SK-N-SH (cell line): Measurements from ENCODE around the gene FAM151B. TPM values are rescaled to one million over a fixed set of nuclear protein-coding genes. Genes with fewer than 3 reads are reported as not detected.

Source experiments
- CTCF ChIA-PET: fragments of 300-600, 350-600 bp; formaldehyde crosslinking; extraction: SDS; loops from one replicate; lab custom pipeline; 2021; lab: Yijun Ruan, JAX
- POLR2A ChIA-PET: fragments of 350-600 bp; sonication (Branson Sonifier 250); formaldehyde crosslinking; extraction: SDS; loops from one replicate; lab custom pipeline; 2020; ENCODE audit warnings: antibody characterized with exemption, inconsistent platforms; lab: Yijun Ruan, JAX
- DNase-seq: peaks from one replicate; pipeline ENCODE4 v3.0.0; 2012
- H2AFZ ChIP-seq: fragments of 200-600 bp; sonication (generic); 2 replicates; pipeline ENCODE4 v1.8.1; 2016; ENCODE audit warnings: antibody characterized with exemption, mild to moderate bottlenecking, low read depth
- H3F3A ChIP-seq: fragments of 200-600 bp; sonication (generic); replicated peaks from 2 replicates; pipeline ENCODE3; 2016; ENCODE audit warnings: antibody characterized with exemption, mild to moderate bottlenecking; ENCODE audit not compliant: insufficient read depth
- H3K27ac ChIP-seq, 2 experiments: fragments of 200-500 bp in 1 of 2; fragments of 200-600 bp in 1 of 2; sonication (Bioruptor generic) in 1 of 2; sonication (generic), shearing (Covaris generic) in 1 of 2; 2 replicates each; pipeline versions ENCODE4 v1.5.1 to v1.6.1; 2014 to 2016; ENCODE audit warnings: low read depth in 2 of 2, inconsistent platforms in 1 of 2, low read length in 1 of 2, mild to moderate bottlenecking in 1 of 2, mixed read lengths in 1 of 2
- H3K27me3 ChIP-seq: fragments of 200-600 bp; sonication (generic), shearing (Covaris generic); 2 replicates; pipeline ENCODE4 v1.6.1; 2016; ENCODE audit warnings: mixed run types; ENCODE audit not compliant: insufficient read depth
- H3K36me3 ChIP-seq, 2 experiments: fragments of 200-500 bp in 1 of 2; fragments of 200-600 bp in 1 of 2; sonication (Bioruptor generic) in 1 of 2; sonication (generic) in 1 of 2; replicated peaks in 1 of 2; 2 replicates each; pipeline versions ENCODE3 to v1.5.1; 2014 to 2016; ENCODE audit warnings: low read length in 1 of 2, mild to moderate bottlenecking in 1 of 2; ENCODE audit not compliant: insufficient read depth in 2 of 2, control insufficient read depth in 1 of 2
- H3K4me1 ChIP-seq, 2 experiments: fragments of 200-500 bp in 1 of 2; fragments of 200-600 bp in 1 of 2; sonication (Bioruptor generic) in 1 of 2; sonication (generic), shearing (Covaris generic) in 1 of 2; 2 replicates each; pipeline versions ENCODE4 v1.5.1 to v1.6.1; 2014 to 2016; ENCODE audit warnings: low read depth in 1 of 2, low read length in 1 of 2, mixed run types in 1 of 2; ENCODE audit not compliant: insufficient read depth in 2 of 2, control insufficient read depth in 1 of 2
- H3K4me2 ChIP-seq: fragments of 200-600 bp; sonication (generic), shearing (Covaris generic); 2 replicates; pipeline ENCODE4 v1.6.1; 2017; ENCODE audit warnings: mixed run types
- H3K4me3 ChIP-seq, 2 experiments: fragments of 200-500 bp in 1 of 2; fragments of 200-600 bp in 1 of 2; sonication (Bioruptor generic) in 1 of 2; sonication (generic), shearing (Covaris generic) in 1 of 2; 2 replicates each; pipeline versions ENCODE4 v1.5.1 to v1.8.1; 2014 to 2016; ENCODE audit warnings: low read depth in 2 of 2, inconsistent platforms in 1 of 2, low read length in 1 of 2, mild to moderate bottlenecking in 1 of 2, mixed read lengths in 1 of 2, moderate library complexity in 1 of 2
- H3K79me2 ChIP-seq: fragments of 200-600 bp; sonication (generic); 2 replicates; pipeline ENCODE4 v1.8.1; 2017; ENCODE audit warnings: mild to moderate bottlenecking; ENCODE audit not compliant: insufficient read depth
- H3K9ac ChIP-seq: fragments of 200-600 bp; sonication (generic); 2 replicates; pipeline ENCODE4 v1.6.1; 2017; ENCODE audit warnings: mixed run types
- H3K9me2 ChIP-seq: fragments of 200-600 bp; sonication (generic); 2 replicates; pipeline ENCODE4 v1.6.1; 2017; ENCODE audit warnings: mixed run types
- H3K9me3 ChIP-seq: fragments of 200-600 bp; sonication (generic); 2 replicates; pipeline ENCODE4 v1.6.1; 2017; ENCODE audit warnings: mixed run types, mild to moderate bottlenecking, moderate library complexity
- H4K20me1 ChIP-seq: fragments of 200-600 bp; sonication (generic); 2 replicates; pipeline ENCODE4 v1.6.1; 2017; ENCODE audit warnings: mild to moderate bottlenecking, mixed run types; ENCODE audit not compliant: insufficient read depth
- CHD2 ChIP-seq: fragments of 150-350 bp; IDR thresholded peaks from 2 replicates; pipeline ENCODE4 v1.6.1; 2018; ENCODE audit warnings: low read length; ENCODE audit not compliant: partially characterized antibody
- CTCF ChIP-seq: fragments of 200-600 bp; sonication (generic); IDR thresholded peaks from 2 replicates; pipeline ENCODE4 v1.6.1; 2017; ENCODE audit warnings: antibody characterized with exemption, mild to moderate bottlenecking, moderate library complexity
- ELF1 ChIP-seq: IDR thresholded peaks from 2 replicates; pipeline ENCODE4 v1.4.0; 2012
- EP300 ChIP-seq, 2 experiments: IDR thresholded peaks; 2 replicates each; pipeline versions ENCODE4 v1.4.0 to v1.6.1; 2012; ENCODE audit warnings: borderline replicate concordance in 1 of 2, low read depth in 1 of 2, low read length in 1 of 2
- EZH2phosphoT487 ChIP-seq: fragments of 200-600 bp; sonication (generic); IDR thresholded peaks from 2 replicates; pipeline ENCODE4 v1.6.1; 2017; ENCODE audit warnings: low read depth, mixed run types, mild to moderate bottlenecking, antibody characterized with exemption, moderate library complexity, borderline replicate concordance
- FOSL2 ChIP-seq: IDR thresholded peaks from 2 replicates; pipeline ENCODE4 v1.4.0; 2012; ENCODE audit warnings: low read depth, mild to moderate bottlenecking, moderate library complexity, borderline replicate concordance
- FOXM1 ChIP-seq: IDR thresholded peaks from 2 replicates; pipeline ENCODE4 v1.4.0; 2012; ENCODE audit warnings: low read depth, mild to moderate bottlenecking
- GABPA ChIP-seq: IDR thresholded peaks from 2 replicates; pipeline ENCODE4 v1.4.0; 2012; ENCODE audit warnings: low read depth, mild to moderate bottlenecking
- GATA2 ChIP-seq: sonication (generic); formaldehyde crosslinking; IDR thresholded peaks from 2 replicates; pipeline ENCODE4 v1.5.0; 2020; ENCODE audit warnings: mild to moderate bottlenecking, missing genetic modification reagents
- JUND ChIP-seq: IDR thresholded peaks from 2 replicates; pipeline ENCODE4 v1.4.0; 2012
- MAX ChIP-seq: IDR thresholded peaks from 2 replicates; pipeline ENCODE4 v1.4.0; 2012; ENCODE audit warnings: low read depth
- MEF2A ChIP-seq: IDR thresholded peaks from 2 replicates; pipeline ENCODE4 v1.4.0; 2012; ENCODE audit warnings: low read depth, borderline replicate concordance
- MXI1 ChIP-seq: IDR thresholded peaks from 2 replicates; pipeline ENCODE4 v1.6.1; 2012; ENCODE audit warnings: mild to moderate bottlenecking, low read depth, low read length, improper control_type of control experiment
- NFIC ChIP-seq: IDR thresholded peaks from 2 replicates; pipeline ENCODE4 v1.4.0; 2012; ENCODE audit warnings: borderline replicate concordance
- NRF1 ChIP-seq: IDR thresholded peaks from 2 replicates; pipeline ENCODE4 v1.6.1; 2012; ENCODE audit warnings: low read depth, mild to moderate bottlenecking, low read length
- PBX3 ChIP-seq: IDR thresholded peaks from 2 replicates; pipeline ENCODE4; 2012
- RAD21 ChIP-seq: IDR thresholded peaks from 2 replicates; pipeline ENCODE4 v1.6.1; 2012; ENCODE audit warnings: mild to moderate bottlenecking, low read length
- RFX5 ChIP-seq: IDR thresholded peaks from 2 replicates; pipeline ENCODE4 v1.6.1; 2012; ENCODE audit warnings: mild to moderate bottlenecking, improper control_type of control experiment, low read length
- SMC3 ChIP-seq: IDR thresholded peaks from 2 replicates; pipeline ENCODE4 v1.6.1; 2012; ENCODE audit warnings: low read depth, low read length, improper control_type of control experiment
- TCF12 ChIP-seq: IDR thresholded peaks from 2 replicates; pipeline ENCODE4 v1.4.0; 2012
- USF2 ChIP-seq: fragments of 150-350 bp; IDR thresholded peaks from 2 replicates; pipeline ENCODE4 v1.6.1; 2017; ENCODE audit warnings: antibody characterized with exemption, low read length, low read depth, borderline replicate concordance
- YY1 ChIP-seq: IDR thresholded peaks from 2 replicates; pipeline ENCODE4 v1.4.0; 2012; ENCODE audit warnings: low read depth, mild to moderate bottlenecking
- ZBTB33 ChIP-seq: IDR thresholded peaks from 2 replicates; pipeline ENCODE4 v1.4.0; 2012; ENCODE audit warnings: low read depth, borderline replicate concordance
- WGBS: methylation state at CpG from one replicate; pipeline ENCODE4 v1.1.6; 2017; ENCODE audit warnings: low lambda C conversion rate; 5-methylcytosine and 5-hydroxymethylcytosine counted together
- polyA plus RNA-seq, 3 experiments: library from polyadenylated mRNA; depleted of rRNA; stranded (reverse); fragments of >200 nt; gene quantifications; 2 replicates each; pipeline ENCODE4 v1.2.3, GENCODE V29; 2012

Gene FAM151B
- polyA plus RNA-seq, 1 of the 3 experiments (the other 2 are of a cell fraction), result 1.2 TPM

- TF ChIP-seq ZBTB33, result no peak
- no peak for TF ChIP-seq NFIC
- peak; percentile 80 for TF ChIP-seq TCF12
- no peak for TF ChIP-seq SMC3
- no peak for TF ChIP-seq YY1
- no peak for TF ChIP-seq GABPA
- peak; percentile 65 for TF ChIP-seq JUND
- no peak for TF ChIP-seq CTCF
- no peak for TF ChIP-seq EZH2phosphoT487
- peak; percentile 21; the same call in 1 of the 2 replicates for TF ChIP-seq MEF2A
- no peak for TF ChIP-seq GATA2 (CRISPR knock-in tag)
- TF ChIP-seq FOSL2, result peak; percentile 77; the same call in 1 of the 2 replicates
- no peak for TF ChIP-seq RFX5
- TF ChIP-seq ELF1, result no peak
- TF ChIP-seq MXI1, result no peak
Measured at GRCh38 chr5:80516826-80517225, 28.9 kb downstream of the FAM151B start (continued).

- Histone ChIP-seq H3K9me2 (no peaks in the 10 kb centered on the region), H3K79me2 (no peaks in the 10 kb centered on the region), H4K20me1 (no peaks in the 10 kb centered on the region), H3K4me2 (no peak overlapping the region), H2AFZ (no peak overlapping the region), H3K27me3 (no peaks in the 10 kb centered on the region), H3F3A (no peaks in the 10 kb centered on the region), H3K4me1 (no peaks in the 10 kb centered on the region; a peak in 2 of 4 replicates), H3K9me3 (no peaks in the 10 kb centered on the region), H3K27ac (peak overlapping the region in 1 of 2 experiments; percentile 56; a peak in 1 of 4 replicates), H3K4me3 (no peak overlapping the region), H3K9ac (no peak overlapping the region), H3K36me3 (no peaks in the 10 kb centered on the region)
- 96% methylated on average over 1 of the region's 1 CpG for WGBS
- TF ChIP-seq EP300 (IDR thresholded peaks at IDR 0.05; ENCODE audit: borderline replicate concordance in 1 of 2, low read depth in 1 of 2, low read length in 1 of 2), result no peak
- no peak for TF ChIP-seq RFX5
- no peak for TF ChIP-seq GATA2 (CRISPR knock-in tag)
- no peak for TF ChIP-seq ELF1
- no peak for TF ChIP-seq FOSL2
- no peak for TF ChIP-seq USF2
- TF ChIP-seq FOXM1, result no peak
- TF ChIP-seq NRF1, result no peak
- no peak for TF ChIP-seq MAX
- TF ChIP-seq PBX3, result no peak
- TF ChIP-seq RAD21, result no peak
- no peak for TF ChIP-seq CHD2
- no peak for TF ChIP-seq YY1
- no peak for TF ChIP-seq MXI1
- ChIA-PET CTCF (no interaction called here), POLR2A (no interaction called here)
- no peak for DNase-seq
Measured at GRCh38 chr5:80540691-80541090, 52.8 kb downstream of the FAM151B start.
